Measurements from ENCODE around the gene GSDME.

GSDME gene

GRCh38 chr7:24701261-24702235 is 55.7 kb downstream of the GSDME start:
- DNase-seq, result no peak

- no peak for DNase-seq
These were observed 56.6 kb downstream of the GSDME start for GRCh38 chr7:24700521-24701260.

DNA sequence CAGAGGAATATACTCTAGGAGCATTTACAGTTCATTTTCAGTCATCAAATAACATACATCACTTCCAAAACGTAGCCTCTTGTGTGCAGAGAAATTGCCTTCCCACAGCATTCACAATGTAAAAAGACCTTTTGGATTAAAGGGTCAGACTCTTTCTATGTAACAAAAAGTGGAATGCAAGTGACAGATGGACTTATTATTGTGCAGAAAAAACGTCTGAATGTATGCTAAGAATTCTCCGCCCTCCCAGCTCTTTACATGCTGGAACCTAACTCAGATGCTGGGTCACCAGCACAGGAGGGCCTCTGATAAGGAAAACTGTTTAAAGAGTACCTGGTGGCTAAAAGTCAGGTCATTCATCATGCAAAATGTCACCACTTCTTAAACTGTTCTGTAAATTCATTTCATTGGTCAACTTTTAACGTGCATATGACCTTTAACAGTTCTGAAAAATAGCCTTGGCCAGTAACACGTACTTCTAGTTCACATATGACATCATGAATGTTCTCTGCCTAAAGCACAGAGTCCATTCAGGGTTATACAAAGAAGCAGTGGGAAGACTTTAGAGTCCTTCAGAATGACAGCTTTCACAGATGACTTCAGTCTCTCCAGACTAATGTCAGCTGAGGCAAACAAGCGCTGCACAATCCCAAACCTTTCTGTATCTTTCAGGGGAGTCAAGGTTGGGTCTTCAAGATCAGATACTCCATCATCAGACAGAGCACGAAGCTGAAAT is 58.6 kb downstream of the GSDME start:
- DNase-seq, result no peak

DNA sequence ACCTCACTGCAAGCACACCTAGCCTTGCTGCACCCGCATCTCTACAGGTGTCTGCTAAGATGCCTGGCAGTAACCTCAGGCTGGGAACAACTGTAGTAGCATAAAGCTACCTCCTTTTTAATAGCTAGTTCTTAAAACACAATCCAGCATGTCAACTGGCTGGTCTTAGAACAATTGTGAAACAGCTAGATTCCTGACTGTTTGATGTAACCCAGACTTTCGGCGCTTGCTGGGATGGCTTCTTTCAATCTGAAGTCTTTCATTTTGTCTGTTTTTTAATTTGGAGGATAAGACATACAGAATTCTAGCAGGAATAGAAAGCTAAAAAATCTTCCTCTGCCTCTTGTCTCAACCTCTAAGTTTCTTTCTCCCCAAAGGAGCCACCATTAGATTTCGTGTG is 59.8 kb downstream of the GSDME start:
- no peak for DNase-seq

GRCh38 chr7:24692592-24692991 is 64.7 kb downstream of the GSDME start:
- DNase-seq, result no peak

- no peak for DNase-seq
These were observed 67.0 kb downstream of the GSDME start for GRCh38 chr7:24690251-24690650.

GRCh38 chr7:24685708-24686107 is 71.6 kb downstream of the GSDME start:
- DNase-seq, result no peak

GRCh38 chr7:24670782-24671181 is 86.5 kb downstream of the GSDME start:
- no peak for DNase-seq

- no peak for DNase-seq
These were observed 87.2 kb downstream of the GSDME start for GRCh38 chr7:24669971-24670591.

DNA sequence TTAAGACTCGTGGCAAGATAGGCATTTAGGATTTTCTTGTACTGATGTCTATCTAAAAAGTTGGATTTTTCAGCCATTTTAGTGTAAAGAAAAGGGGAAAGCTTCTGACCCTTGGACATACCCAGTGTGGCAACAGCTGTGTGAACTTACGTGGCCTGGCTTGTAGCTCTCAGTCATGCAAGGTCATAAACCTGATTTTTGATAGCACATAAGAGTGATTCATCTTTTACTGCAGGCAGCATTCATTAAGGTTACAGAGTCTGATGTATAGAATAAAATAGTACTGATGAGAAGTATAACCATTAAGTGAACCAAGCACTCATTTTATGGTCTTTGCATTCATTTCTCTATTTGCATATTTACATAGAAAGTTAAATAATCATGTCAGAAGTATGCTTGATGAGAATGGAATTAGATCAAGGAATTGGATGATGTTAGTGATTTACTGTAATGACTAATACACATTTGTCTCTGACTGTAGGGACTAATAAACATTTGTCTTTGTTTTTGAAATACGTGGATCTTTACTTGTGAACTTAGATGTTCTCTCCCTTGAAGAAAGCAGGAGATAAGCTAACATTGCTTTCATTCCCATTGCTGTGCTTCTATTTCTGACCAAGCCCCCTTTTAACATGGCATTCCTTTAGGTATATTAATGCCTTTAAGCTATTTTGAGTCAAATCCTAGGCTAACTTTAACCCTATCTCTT is 88.2 kb downstream of the GSDME start:
- DNase-seq, result no peak

- DNase-seq, result no peak
These were observed 91.5 kb downstream of the GSDME start for GRCh38 chr7:24665564-24666294.

GRCh38 chr7:24660546-24660945 is 96.7 kb downstream of the GSDME start:
- no peak for DNase-seq

GRCh38 chr7:24659505-24659904 is 97.8 kb downstream of the GSDME start:
- no peak for DNase-seq

DNA sequence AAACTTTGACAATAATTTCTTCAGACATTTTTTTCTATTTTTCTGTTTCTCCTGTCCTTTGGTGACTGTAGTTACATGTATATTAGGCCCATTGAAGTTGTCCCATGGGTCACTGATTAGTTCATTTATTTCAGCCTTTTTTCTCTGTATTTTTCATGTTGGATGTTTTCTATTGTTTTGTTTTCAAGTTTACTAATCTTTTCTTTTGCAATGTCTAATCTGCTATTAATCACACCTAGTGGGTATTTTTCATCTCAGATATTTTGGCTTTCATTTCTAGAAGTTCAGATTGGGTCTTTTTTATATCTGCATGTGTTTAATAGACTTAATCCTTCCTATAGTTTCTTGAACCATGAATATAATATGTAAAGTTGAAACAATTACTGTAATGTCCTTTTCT is 99.3 kb downstream of the GSDME start:
- no peak for DNase-seq

GRCh38 chr7:24656608-24657007 is 100.7 kb downstream of the GSDME start:
- DNase-seq, result no peak

GRCh38 chr7:24654305-24654704 is 103.0 kb downstream of the GSDME start:
- no peak for DNase-seq

DNA sequence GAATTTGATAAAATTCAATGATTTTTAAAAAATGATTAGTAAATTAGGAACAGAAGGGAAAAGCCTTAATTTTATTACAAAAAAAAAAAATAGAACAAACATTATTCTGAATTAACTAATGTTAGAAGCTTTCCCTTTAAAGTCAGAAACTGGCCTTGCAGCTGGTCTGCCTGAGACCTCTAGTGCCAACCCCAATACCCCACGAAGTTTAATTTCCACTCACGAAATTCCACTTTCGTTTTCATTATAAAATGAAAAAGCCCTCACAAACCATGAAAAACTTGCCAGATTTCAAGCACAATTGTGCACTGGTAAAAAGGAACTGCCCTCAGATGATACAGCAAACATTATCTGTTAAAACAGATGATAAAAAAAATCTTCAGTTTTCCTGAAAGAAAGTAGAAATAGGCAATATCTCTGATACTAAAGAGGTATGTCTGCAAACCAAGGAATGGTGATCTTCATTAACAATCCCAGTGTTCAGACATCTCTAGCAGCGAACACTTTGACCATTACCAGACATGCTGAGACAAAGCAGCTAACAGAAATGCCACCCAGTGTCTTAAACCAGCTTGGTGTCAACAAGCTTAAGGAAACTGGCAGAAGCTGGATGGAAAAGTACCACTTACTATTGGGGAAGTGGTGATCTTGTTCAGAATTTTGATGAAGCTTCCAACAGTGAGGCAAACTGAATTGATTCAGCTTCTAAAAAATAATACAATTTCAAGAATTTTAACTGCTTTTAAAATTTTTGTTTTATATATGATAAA is 103.8 kb downstream of the GSDME start:
- DNase-seq, result no peak

GRCh38 chr7:24652251-24652939 is 104.9 kb downstream of the GSDME start:
- DNase-seq, result no peak

All from cortex of kidney (tissue), 1 donor.